GM18951 (cell line): Measurements from ENCODE around the gene TCF20.

Experiments
- POLR2A ChIP-seq: IDR thresholded peaks from 4 replicates; pipeline ENCODE4 v1.6.1; 2011; ENCODE audit warnings: mild to moderate bottlenecking; ENCODE audit not compliant: insufficient read length, insufficient read depth; ENCODE audit errors: extremely low read depth
- in situ Hi-C: fragments of 300-500 bp; cut with MboI; formaldehyde crosslinking; loops from one replicate; pipeline ENCODE4 v1.12.0; 2022; ENCODE audit warnings: low sequenced_read_pairs, mixed read lengths, inconsistent platforms; ENCODE audit not compliant: unreplicated experiment

The TCF20 gene

DNA sequence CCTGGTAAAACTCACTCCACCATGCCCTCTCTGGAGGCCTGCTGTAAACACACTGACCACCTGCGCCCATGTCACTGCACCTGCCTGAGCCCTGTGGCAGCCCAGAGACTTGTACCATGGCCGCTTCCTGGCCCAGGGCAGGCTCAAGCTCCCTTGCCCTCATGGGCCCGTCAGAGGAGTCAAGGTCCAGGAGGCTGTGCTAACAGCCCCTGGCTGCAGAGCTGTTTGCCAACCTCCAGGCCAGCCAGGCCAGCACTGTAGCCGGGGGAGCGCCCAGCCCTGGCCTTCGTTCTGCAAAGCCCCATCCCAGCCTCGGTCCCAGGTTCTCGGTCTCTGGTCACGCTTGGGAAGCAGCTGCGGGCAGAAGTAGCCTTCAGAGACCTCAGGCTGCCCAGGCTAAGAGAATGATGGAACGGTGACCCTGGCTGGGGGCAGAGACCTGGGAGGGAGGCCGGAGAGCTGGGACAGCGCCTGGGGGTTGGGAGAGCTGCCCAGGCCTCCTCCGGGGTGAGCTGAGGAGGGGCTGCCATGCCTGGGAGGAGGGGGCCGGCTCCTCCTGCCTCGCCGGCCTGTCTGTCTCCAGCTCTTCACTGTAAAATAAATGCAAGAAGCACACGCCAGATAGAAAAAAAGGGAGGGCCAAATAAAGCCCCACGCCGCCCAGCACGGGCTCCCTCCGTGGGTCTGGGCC lies 11.9 kb upstream of the TCF20 start:
- no peak for TF ChIP-seq POLR2A
- in situ Hi-C loops, result no loop called here

DNA sequence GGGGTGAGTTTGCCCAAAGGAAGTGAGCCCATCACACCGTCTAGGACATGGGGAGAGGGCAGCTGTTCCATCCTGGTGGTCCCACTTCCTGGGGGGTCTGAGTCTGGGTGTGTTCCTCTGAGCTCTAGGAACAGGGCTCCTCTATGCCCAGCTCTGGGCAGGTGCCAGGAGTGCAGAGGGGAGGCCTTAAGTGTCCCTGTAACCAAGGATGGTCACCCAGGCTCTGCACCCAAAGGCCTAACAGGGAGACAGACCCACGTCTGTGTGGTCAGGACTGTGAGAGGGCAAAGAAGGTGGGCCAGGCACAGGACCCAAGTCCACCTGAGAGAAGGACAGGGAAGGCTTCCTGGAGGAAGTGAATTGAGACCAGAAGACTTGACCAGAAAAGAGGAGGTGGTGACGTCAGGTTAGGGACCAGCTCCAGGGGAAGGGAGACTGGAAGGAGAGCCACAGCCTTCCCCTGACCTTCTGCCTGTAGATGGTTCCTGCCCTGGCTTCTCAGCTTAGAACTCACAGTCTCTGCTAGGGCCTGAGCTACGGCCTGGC lies 11.3 kb upstream of the TCF20 start:
- TF ChIP-seq POLR2A, result no peak
- in situ Hi-C loops, result no loop called here

DNA sequence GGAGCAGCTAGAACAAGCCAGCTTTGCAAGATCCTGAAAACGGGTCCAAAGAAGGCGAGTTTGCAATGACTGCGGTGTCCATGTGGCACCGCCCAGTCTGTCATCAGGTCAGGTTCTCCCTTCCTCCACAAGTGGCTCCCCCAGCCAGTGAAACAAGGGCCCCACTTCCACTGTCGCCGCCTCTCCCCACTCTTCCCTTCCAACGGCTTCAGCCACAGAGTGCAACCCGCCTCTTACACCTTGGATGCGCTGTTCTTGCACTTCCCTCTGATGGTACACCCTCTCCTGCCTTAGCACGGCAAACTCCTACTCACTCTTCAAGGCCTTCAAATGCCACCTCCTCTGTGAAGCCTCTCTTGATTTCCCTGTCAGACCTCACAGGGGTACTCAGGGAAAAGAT lies 10.8 kb upstream of the TCF20 start:
- no peak for TF ChIP-seq POLR2A
- in situ Hi-C loops, result no loop called here

DNA sequence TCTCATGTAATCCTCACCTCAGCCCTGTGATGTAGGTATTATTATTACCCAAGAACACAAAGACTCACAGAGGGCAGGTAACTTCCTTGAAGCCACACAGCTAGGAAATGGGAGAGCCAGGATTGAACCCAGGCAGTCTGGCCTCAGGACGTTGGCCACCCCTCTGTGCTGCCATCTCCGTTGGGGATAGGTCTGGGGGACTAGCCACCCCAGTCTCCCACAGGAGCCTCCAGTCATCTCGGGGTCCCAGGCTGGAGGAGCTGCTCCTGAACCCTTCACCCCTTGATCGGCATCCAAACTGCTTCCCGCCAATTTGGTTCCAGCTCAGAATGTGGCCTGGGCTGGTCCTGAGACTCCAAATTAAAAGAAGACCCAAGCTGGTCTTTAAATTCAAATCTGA lies 10.4 kb upstream of the TCF20 start:
- in situ Hi-C loops, result no loop called here
- TF ChIP-seq POLR2A, result no peak

DNA sequence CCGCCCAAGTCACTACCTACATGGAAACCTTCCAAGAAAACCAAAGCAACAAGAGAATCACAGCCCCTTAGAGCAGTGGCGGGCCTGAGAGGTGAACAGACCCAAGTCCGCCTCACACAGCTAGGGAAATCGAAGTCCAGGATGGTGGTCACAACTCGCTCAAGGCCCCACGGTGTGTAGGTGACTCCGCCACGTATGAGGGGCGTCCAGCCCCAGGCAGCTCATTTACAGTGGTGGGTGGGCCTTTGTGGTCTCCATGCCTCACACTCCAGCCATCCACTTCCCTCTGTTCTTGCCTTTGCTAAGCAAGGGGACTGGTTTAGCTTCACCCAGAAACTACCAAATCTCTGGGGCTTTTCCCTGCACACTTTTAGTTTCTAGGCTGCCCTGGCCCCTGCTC lies 9.7 kb upstream of the TCF20 start:
- TF ChIP-seq POLR2A, result no peak
- in situ Hi-C loops, result no loop called here

DNA sequence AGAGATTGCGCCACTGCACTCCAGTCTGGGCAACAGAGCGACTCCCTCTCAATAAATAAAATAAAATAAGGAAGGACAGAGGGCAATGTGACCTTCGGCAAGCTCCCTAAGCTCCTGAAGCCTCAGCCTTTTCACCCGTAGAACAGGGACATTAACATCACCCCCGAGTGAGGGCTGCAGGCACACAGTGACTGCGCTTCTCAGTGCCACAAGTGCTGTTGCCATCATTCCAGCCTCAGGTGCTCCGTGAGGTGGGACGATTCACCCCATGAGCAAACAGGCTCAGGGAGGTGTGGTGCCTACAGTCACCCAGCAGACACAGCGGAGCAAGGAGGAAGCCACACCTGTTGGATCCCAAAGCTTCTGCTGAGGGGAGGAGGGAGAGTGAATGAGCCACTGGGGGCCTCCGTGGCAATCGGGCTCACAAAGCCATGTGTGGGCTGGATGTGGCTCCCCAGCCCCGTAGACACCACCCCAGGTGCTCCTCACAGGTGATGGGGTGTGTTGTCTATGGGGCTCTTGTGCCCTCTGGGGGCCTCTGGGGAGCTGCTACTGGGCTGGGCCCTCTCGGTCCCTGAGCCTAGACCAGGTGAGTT lies 9.1 kb upstream of the TCF20 start:
- no peak for TF ChIP-seq POLR2A
- in situ Hi-C loops, result no loop called here

DNA sequence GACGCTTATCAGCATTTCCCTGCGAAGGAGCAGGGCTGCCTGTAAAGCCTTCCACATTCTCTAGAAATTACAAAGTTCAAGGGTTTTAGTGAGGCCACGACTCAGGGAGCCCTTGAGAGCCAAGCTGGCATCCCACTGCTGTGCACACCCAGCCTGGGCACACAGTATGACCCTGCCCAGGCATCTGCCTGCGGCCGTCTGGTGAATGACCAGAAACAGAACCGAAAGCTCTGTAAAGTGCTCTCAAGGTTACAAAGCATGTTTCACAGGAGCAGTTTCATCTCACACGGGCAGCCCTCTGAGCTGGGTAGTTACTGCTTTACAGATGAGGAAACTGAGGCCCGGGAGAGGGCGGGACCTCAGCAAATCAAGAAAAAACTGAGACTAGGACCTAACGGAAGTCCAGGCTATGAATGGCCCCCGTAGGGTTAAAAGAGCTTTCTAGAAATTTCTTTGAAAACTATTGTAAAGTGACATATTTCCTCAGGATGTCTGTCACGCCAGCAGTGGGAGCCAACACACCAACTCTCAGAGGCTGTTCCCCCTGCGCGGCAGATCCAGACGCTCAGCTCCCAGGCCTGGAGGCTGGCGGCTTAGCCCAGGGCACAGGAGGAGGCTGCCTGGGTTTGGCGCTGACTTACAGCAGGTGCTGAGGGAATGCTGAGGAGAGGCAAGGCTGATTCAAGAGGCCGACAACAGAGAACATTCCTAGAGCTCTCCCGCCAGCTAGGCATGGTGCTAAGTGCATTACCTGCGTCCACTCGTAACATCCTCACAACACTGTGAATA lies 7.7 kb upstream of the TCF20 start:
- in situ Hi-C loops, result no loop called here
- TF ChIP-seq POLR2A, result no peak

DNA sequence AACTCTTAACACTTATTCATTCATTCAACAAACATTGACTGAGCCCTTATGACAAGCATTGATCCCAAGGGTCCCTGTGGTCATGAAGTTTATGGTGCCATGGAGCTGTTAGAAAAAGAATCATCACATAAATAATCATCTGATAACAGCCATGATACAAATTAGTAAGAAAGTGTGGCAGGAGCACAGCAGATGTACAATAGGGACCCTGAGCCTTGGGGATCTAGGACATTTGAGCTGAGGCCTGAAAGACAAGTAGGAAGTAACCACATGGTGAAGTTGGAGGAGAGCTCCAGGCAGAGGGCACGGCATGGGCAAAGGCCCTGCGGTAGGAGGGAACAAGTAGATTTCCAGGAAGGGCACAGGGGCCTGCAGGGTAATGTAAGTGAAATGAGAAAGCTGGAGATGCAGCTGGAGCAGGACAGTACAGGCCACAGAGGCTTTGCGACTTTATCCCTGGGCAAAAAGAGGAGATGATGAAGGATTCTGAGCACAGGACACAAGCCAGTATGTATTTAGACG lies 6.8 kb upstream of the TCF20 start:
- in situ Hi-C loops, result no loop called here
- TF ChIP-seq POLR2A, result no peak

DNA sequence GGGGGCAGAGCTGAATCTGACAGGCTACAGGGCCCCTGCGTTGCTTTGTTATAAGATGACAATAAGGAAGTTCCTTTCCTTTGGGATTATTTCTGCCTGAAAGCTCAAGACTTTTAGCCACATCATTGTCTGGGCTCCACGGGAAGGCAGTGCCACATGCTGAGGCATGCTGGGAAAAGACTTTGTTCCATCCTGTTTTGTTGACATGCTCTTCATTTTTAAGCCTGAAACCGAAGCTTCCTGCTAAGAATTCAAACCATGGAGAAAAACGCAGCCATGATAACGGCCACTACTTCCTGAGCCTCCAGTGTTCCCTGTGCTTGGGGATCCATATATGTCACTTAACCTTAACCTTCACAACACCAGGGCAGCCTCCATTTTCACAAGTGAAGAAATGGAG lies 5.5 kb upstream of the TCF20 start:
- in situ Hi-C loops, result no loop called here
- no peak for TF ChIP-seq POLR2A

DNA sequence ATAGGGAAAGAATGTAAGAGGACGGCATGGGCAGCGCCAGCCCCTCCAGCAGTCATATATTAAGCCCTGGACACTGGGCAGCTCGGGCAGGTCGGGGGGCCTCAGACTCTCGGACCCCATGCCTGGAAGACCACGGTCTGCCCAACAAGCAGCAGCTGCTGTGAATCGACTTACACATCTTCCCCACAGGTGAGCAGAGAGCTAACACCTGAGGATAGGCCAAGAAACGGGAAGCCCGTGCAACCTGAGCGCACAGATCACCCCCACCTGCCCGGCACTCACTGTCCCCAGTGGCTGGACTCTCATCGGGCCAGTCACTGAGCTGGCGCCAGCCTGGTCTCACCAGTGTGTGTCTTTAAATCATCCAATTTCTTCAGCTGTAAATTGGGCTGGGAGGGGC lies 4.7 kb upstream of the TCF20 start:
- TF ChIP-seq POLR2A, result no peak
- in situ Hi-C loops, result no loop called here

DNA sequence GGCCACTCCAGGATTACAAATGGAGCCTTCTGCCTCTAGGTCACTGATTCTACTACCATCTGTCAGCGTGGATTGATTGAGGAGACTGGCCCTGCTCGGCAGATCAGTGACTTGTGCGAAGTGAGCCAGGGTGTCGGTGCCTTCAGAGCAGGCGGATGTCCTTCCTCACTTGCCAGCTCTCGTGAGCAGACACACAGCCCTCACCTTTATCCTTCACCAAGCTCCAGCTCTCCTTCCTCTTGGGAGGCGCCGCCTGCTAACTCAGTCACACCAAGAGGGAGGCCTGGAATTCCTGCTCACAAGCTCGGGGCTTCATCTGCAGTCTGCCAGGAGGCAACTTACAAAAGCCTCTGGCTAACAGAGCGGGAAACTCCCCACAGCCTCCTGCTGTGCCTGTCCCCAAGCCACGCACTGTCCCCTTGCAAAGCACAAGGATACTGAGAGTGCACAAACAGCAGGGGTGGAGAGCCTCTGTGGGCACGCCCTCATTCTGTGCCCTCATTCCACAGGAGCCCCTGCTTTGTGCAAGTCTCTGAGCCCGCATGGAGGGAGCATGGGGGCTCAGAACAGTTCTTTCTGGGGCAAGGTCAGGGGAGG lies 3.5 kb upstream of the TCF20 start:
- in situ Hi-C loops, result no loop called here
- no peak for TF ChIP-seq POLR2A

DNA sequence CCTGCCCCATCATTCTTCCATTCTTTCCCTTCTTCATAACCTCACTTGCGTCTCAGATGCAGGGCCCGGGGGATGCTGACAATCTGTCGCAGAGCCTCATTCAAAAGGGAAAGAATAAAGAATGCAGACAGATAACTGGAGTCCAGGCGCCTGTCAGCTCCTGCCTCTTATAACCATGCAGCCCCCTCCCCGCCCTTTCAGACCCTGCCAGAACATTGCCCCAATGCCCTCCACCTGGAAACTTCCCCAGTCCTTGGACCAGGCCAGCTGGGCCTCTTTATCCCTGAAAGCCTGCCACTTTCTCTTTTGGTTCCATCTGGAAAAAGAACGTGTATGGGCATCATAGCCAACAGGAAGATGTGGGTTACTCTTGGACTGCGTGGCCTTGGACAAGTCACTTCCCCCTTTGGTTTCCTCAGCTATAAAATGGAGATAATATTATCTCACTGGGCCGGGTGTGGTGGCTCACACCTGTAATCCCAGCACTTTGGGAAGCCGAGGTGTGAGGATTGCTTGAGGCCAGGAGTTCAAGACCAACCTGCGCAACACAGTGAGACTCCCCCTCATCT lies 2.1 kb upstream of the TCF20 start:
- in situ Hi-C loops, result no loop called here
- no peak for TF ChIP-seq POLR2A

DNA sequence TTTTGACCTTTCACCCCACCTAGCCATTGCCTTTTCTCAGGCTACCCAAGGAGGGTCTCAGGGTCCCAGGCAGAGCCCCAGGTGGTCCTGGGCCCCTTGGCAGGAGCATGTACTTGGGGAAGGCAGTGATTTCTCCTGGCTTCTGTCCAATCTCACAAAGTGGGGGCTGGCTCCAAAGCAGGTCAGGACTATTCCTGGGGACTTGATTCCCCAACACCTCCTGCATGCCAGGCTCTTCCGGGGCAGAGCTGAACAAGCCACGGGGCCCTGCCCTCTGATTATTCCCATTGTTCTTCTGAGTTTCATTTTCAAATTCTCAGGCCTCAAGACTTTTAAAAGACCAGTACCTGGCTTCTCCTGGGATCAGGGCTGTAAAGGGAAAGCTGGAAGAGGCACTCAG lies 1.5 kb upstream of the TCF20 start:
- in situ Hi-C loops, result no loop called here
- no peak for TF ChIP-seq POLR2A
